GM18868 (cell line): ENCODE data around the gene YTHDC2.

ENCODE experiments used
- ATAC-seq: cut with Tn5 transposase; IDR thresholded peaks from one replicate; pipeline ENCODE4 v1.9.1; 2021; ENCODE audit warnings: mild to moderate bottlenecking, moderate library complexity; ENCODE audit not compliant: unreplicated experiment

YTHDC2 gene

GRCh38 chr5:113513384-113514288 is at the start of gene YTHDC2:
TSS of gene YTHDC2 (plus strand) at chr5:113513694. CDS start at chr5:113513896, 202 bp downstream.
- peak; percentile 99 for ATAC-seq

GRCh38 chr5:113474100-113474728 is 39.3 kb upstream of the YTHDC2 start:
- ATAC-seq: no peak

- no peak for ATAC-seq
Observed at GRCh38 chr5:113478691-113479090, 34.8 kb upstream of the YTHDC2 start.

- no peak for ATAC-seq
Observed at GRCh38 chr5:113480243-113480642, 33.3 kb upstream of the YTHDC2 start.

GRCh38 chr5:113487416-113487780 is 26.1 kb upstream of the YTHDC2 start:
- ATAC-seq: no peak

GRCh38 chr5:113487781-113488644 is 25.5 kb upstream of the YTHDC2 start, which contains the start of gene MCC:
TSS of gene MCC (minus strand) at chr5:113488453.
- no peak for ATAC-seq

GRCh38 chr5:113488645-113489184 is 24.8 kb upstream of the YTHDC2 start:
- no peak for ATAC-seq

- peak; percentile 73 for ATAC-seq
Observed at GRCh38 chr5:113489299-113489698, 24.2 kb upstream of the YTHDC2 start.

- ATAC-seq: no peak
Observed at GRCh38 chr5:113490317-113490716, 23.2 kb upstream of the YTHDC2 start.

GRCh38 chr5:113491022-113491421 is 22.5 kb upstream of the YTHDC2 start:
- no peak for ATAC-seq

GRCh38 chr5:113493446-113493845 is 20.0 kb upstream of the YTHDC2 start:
- ATAC-seq: no peak

GRCh38 chr5:113495422-113495841 is 18.1 kb upstream of the YTHDC2 start:
- ATAC-seq: no peak

- no peak for ATAC-seq
Observed at GRCh38 chr5:113502073-113502472, 11.4 kb upstream of the YTHDC2 start.

GRCh38 chr5:113503146-113503545 is 10.3 kb upstream of the YTHDC2 start:
- no peak for ATAC-seq

GRCh38 chr5:113505181-113505580 is 8.3 kb upstream of the YTHDC2 start:
- no peak for ATAC-seq

GRCh38 chr5:113507601-113508000 is 5.9 kb upstream of the YTHDC2 start:
- peak; percentile 31 for ATAC-seq

- ATAC-seq: no peak
Observed at GRCh38 chr5:113508756-113509155, 4.7 kb upstream of the YTHDC2 start.

- ATAC-seq: peak; percentile 21
Observed at GRCh38 chr5:113510836-113511451, 2.5 kb upstream of the YTHDC2 start.

GRCh38 chr5:113512341-113512740 is 1.2 kb upstream of the YTHDC2 start:
- no peak for ATAC-seq

GRCh38 chr5:113514289-113514635 is 768 bp downstream of the YTHDC2 start:
- no peak for ATAC-seq

- ATAC-seq: no peak
Observed at GRCh38 chr5:113518884-113519283, 5.4 kb downstream of the YTHDC2 start.
